ENCODE results near the gene PMPCA.

GRCh38 chr9:136470356-136470755 is 59.9 kb downstream of the PMPCA start:
- TF ChIP-seq, protein P1, sequence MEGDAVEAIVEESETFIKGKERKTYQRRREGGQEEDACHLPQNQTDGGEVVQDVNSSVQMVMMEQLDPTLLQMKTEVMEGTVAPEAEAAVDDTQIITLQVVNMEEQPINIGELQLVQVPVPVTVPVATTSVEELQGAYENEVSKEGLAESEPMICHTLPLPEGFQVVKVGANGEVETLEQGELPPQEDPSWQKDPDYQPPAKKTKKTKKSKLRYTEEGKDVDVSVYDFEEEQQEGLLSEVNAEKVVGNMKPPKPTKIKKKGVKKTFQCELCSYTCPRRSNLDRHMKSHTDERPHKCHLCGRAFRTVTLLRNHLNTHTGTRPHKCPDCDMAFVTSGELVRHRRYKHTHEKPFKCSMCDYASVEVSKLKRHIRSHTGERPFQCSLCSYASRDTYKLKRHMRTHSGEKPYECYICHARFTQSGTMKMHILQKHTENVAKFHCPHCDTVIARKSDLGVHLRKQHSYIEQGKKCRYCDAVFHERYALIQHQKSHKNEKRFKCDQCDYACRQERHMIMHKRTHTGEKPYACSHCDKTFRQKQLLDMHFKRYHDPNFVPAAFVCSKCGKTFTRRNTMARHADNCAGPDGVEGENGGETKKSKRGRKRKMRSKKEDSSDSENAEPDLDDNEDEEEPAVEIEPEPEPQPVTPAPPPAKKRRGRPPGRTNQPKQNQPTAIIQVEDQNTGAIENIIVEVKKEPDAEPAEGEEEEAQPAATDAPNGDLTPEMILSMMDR (IDR thresholded peaks at IDR 0.05; ENCODE audit: insufficient read depth, low read length, poor library complexity, severe bottlenecking), result no peak
- TF ChIP-seq EZH2phosphoT487 (conservative IDR thresholded peaks at IDR 0.05; ENCODE audit: low read length), result no peak

All from SU-DHL-6 (cell line).